ENCODE data around the gene NFIC. TPM values are rescaled to one million over a fixed set of nuclear protein-coding genes. Genes with fewer than 3 reads are reported as not detected.
A peak's percentile ranks its signal among the peaks of the same experiment; 100 is the strongest.

The NFIC gene
- total RNA-seq, 1 donor from 2014 or later = 194 TPM

DNA sequence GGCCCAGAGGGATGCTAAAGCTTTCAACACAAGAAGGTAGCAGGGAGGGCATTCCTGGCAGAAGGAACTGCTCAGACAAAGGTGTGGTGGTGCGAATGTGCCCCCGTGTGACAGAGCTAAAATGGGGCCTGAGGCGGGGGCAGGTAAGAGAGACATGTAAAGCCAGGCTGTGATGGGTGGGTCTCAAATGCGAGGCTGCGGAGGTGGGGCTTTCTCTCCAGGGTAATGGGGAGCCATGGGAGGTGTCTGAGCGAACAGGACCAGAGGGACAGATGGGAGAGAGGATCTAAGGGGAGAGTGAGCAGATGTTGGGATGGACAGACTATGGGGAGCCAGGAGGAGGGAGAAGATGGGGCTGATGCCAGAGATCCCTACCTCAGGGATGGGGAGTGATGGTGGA lies 44.7 kb upstream of the NFIC start:
- Histone ChIP-seq H3K4me3 (no peak overlapping the region), H3K27ac (no peak overlapping the region), H3K27me3 (no peaks in the 10 kb centered on the region), H3K9me3 (no peaks in the 10 kb centered on the region), H3K4me1 (no peaks in the 10 kb centered on the region), H3K36me3 (no peaks in the 10 kb centered on the region)
- DNase-seq (ENCODE audit: low spot score in 2 of 2) = no peak
- TF ChIP-seq, protein P1, sequence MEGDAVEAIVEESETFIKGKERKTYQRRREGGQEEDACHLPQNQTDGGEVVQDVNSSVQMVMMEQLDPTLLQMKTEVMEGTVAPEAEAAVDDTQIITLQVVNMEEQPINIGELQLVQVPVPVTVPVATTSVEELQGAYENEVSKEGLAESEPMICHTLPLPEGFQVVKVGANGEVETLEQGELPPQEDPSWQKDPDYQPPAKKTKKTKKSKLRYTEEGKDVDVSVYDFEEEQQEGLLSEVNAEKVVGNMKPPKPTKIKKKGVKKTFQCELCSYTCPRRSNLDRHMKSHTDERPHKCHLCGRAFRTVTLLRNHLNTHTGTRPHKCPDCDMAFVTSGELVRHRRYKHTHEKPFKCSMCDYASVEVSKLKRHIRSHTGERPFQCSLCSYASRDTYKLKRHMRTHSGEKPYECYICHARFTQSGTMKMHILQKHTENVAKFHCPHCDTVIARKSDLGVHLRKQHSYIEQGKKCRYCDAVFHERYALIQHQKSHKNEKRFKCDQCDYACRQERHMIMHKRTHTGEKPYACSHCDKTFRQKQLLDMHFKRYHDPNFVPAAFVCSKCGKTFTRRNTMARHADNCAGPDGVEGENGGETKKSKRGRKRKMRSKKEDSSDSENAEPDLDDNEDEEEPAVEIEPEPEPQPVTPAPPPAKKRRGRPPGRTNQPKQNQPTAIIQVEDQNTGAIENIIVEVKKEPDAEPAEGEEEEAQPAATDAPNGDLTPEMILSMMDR (IDR thresholded peaks at IDR 0.05) = no peak
- intact Hi-C loops (cut with DNase I) = no loop called here

DNA sequence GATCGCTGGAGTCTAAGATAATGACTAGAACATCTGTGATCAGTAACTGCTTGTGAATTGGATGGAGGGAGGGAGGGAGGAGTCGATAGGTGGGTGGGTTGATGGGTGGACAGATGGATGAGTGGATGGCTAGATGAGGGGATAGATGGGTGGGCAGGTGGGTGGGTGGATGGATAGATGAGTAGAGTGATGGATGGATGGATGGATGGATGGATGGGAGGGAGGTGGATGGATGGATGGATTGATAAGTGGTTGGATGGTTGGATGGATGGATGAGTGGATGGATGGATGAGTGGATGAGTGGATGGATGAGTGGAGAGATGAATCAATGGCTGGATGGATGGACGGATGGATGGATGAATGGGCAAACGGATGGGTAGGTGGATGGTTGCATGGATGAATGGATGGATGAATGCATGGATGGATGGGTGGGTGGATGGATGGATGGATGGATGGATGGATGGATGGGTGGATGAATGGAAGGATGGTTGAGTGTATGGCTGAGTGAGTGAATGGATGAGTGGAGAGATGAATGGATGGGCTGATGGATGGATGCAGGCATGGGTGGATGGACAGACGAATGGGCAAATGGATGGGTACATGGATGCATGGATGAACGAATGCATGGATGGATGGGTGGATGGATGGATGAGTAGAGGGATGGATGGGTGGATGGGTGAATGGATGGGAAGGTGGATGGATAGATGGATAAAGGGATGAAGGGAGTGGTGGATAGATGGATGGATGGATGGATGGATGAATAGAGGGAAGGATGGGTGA lies 44.0 kb upstream of the NFIC start:
- TF ChIP-seq, protein P1 (IDR thresholded peaks at IDR 0.05) = no peak
- intact Hi-C loops (cut with DNase I) = no loop called here
- no peak for DNase-seq (ENCODE audit: low spot score in 2 of 2)

DNA sequence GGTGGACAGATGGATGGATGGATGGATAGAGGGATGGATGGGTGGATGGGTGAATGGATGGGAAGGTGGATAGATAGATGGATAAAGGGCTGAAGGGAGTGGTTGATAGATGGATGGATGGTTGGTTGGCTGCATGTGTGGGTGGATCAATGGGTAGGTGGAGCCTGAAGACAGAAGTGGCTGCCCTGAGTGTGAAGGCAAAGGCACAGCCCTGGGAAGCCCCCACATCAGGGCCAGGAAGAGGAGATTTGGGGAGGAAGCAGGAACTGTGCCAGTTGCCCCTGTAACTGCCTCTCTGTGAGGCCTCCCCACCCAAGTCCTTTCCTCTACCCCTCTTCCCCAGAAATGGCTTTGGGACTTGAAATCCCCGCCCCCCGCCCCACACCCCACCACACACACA lies 43.4 kb upstream of the NFIC start:
- no peaks in the 10 kb centered on the region for H3K9me3 ChIP-seq

More for the DNA sequence above, 44.0 kb upstream of the NFIC start:
- no peaks in the 10 kb centered on the region for H3K36me3 ChIP-seq
- no peaks in the 10 kb centered on the region for H3K27me3 ChIP-seq
- no peaks in the 10 kb centered on the region for H3K9me3 ChIP-seq
- H3K27ac ChIP-seq = no peak overlapping the region
- H3K4me1 ChIP-seq = no peaks in the 10 kb centered on the region
- H3K4me3 ChIP-seq = no peak overlapping the region

DNA sequence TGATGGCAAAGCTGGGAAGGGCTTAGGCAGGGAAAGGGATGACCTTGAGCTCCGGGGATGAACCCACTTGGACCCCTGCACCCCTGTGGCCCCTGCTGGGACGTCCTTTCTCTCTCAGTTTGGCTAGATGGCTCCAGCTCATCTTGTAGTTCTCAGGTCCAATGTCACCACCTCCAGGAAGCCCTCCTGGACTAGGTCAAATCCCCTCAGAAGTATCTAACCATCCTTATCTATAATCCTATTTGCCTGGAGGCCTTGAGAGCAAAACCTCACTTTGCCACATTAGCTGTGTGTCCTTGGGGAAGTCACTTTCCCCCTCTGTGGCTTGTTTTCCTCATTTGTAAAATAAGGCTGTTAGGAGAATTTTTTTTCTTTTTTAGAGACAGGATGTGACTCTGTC lies 42.7 kb upstream of the NFIC start:
- no peaks in the 10 kb centered on the region for H3K36me3 ChIP-seq
- DNase-seq (ENCODE audit: low spot score in 2 of 2) = no peak
- TF ChIP-seq, protein P1 (IDR thresholded peaks at IDR 0.05) = no peak
- H3K27ac ChIP-seq = no peak overlapping the region
- H3K27me3 ChIP-seq = no peaks in the 10 kb centered on the region
- H3K4me3 ChIP-seq = no peak overlapping the region
- H3K4me1 ChIP-seq = no peaks in the 10 kb centered on the region
- no peaks in the 10 kb centered on the region for H3K9me3 ChIP-seq
- intact Hi-C loops (cut with DNase I) = no loop called here

More for the DNA sequence above, 43.4 kb upstream of the NFIC start:
- intact Hi-C loops (cut with DNase I) = no loop called here
- no peak overlapping the region for H3K27ac ChIP-seq
- H3K4me3 ChIP-seq = no peak overlapping the region
- DNase-seq (ENCODE audit: low spot score in 2 of 2) = no peak
- H3K36me3 ChIP-seq = no peaks in the 10 kb centered on the region
- TF ChIP-seq, protein P1 (IDR thresholded peaks at IDR 0.05) = no peak
- no peaks in the 10 kb centered on the region for H3K4me1 ChIP-seq
- H3K27me3 ChIP-seq = no peaks in the 10 kb centered on the region

DNA sequence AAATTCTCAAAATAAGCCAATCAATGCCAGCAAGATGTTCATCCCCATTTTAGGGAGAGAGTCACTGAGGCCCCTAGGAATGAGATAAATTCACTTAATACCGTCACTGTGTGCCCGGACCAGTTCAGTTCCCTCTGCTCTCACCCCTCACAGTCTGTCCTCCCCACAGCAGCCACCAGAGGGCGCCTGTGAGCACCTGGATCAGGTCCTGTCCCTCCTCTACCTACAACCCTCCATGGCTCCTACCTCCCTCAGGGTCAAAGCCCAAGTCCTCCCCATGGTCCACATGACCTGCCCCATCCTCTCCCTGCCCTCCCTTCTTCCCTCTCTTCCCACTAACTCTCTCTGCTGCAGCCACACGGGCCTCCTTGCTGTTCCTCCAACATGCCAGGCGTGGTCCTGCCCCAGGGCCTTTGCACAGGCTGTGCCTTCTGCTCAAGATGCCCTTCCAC lies 42.0 kb upstream of the NFIC start:
- no peak overlapping the region for H3K27ac ChIP-seq
- intact Hi-C loops (cut with DNase I) = no loop called here
- no peaks in the 10 kb centered on the region for H3K9me3 ChIP-seq
- H3K27me3 ChIP-seq = no peaks in the 10 kb centered on the region
- TF ChIP-seq, protein P1 (IDR thresholded peaks at IDR 0.05) = peak; percentile 40 to 68 (median 64)
- no peak for DNase-seq (ENCODE audit: low spot score in 2 of 2)
- no peaks in the 10 kb centered on the region for H3K4me1 ChIP-seq
- no peaks in the 10 kb centered on the region for H3K36me3 ChIP-seq
- no peak overlapping the region for H3K4me3 ChIP-seq

Measured in ascending aorta (tissue), 2 donors.